DOHH2 (cell line): ENCODE data around the gene GALNT18.

Experiments used
- H3F3A ChIP-seq: fragments of 200-600 bp; sonication (generic), shearing (Covaris generic); 2 replicates; pipeline ENCODE4 v1.6.0; 2016; ENCODE audit warnings: antibody characterized with exemption, mild to moderate bottlenecking; ENCODE audit not compliant: control insufficient read depth, insufficient read depth
- H3K27ac ChIP-seq: fragments of 200-600 bp; sonication (generic); 2 replicates; pipeline ENCODE4 v1.5.1; 2014; ENCODE audit warnings: low read depth, mild to moderate bottlenecking, low read length, moderate library complexity
- H3K27me3 ChIP-seq: fragments of 200-600 bp; sonication (generic); 2 replicates; pipeline ENCODE4 v1.6.1; 2014; ENCODE audit warnings: mild to moderate bottlenecking, low read length, mixed read lengths; ENCODE audit not compliant: control insufficient read depth
- H3K36me3 ChIP-seq: fragments of 200-600 bp; sonication (generic); 2 replicates; pipeline ENCODE4 v1.6.1; 2014; ENCODE audit warnings: mild to moderate bottlenecking, low read length, moderate library complexity, mixed read lengths; ENCODE audit not compliant: control insufficient read depth
- H3K4me1 ChIP-seq: fragments of 200-600 bp; sonication (generic); 2 replicates; pipeline ENCODE4 v1.6.1; 2014; ENCODE audit warnings: mild to moderate bottlenecking, low read length, mixed read lengths; ENCODE audit not compliant: control insufficient read depth
- H3K4me2 ChIP-seq: fragments of 200-600 bp; sonication (generic); 2 replicates; pipeline ENCODE4 v1.6.0; 2014; ENCODE audit warnings: mild to moderate bottlenecking, low read length, moderate library complexity
- H3K4me3 ChIP-seq: fragments of 200-600 bp; sonication (generic); 2 replicates; pipeline ENCODE4 v1.5.1; 2014; ENCODE audit warnings: mild to moderate bottlenecking, low read length, mixed read lengths
- H3K79me2 ChIP-seq: fragments of 200-600 bp; sonication (generic); 2 replicates; pipeline ENCODE4 v1.6.1; 2014; ENCODE audit warnings: mild to moderate bottlenecking, low read length, mixed read lengths; ENCODE audit not compliant: control insufficient read depth
- H3K9me2 ChIP-seq: fragments of 200-600 bp; sonication (generic); replicated peaks from 2 replicates; pipeline ENCODE4 v1.6.1; 2014; ENCODE audit warnings: mild to moderate bottlenecking, low read length, mixed read lengths; ENCODE audit not compliant: control insufficient read depth
- H3K9me3 ChIP-seq: fragments of 200-600 bp; sonication (generic); 2 replicates; pipeline ENCODE4 v1.6.1; 2014; ENCODE audit warnings: antibody characterized with exemption, low read length, mixed read lengths; ENCODE audit not compliant: control insufficient read depth, insufficient read depth
- H4K20me1 ChIP-seq: fragments of 200-600 bp; sonication (generic); 2 replicates; pipeline ENCODE4 v1.6.0; 2014; ENCODE audit warnings: low read depth, mild to moderate bottlenecking, antibody characterized with exemption, low read length, moderate library complexity; ENCODE audit not compliant: control insufficient read depth, insufficient read depth
- EZH2phosphoT487 ChIP-seq: fragments of 200-600 bp; sonication (generic); IDR thresholded peaks from 2 replicates; pipeline ENCODE4 v1.6.1; 2017; ENCODE audit warnings: borderline replicate concordance, mild to moderate bottlenecking, antibody characterized with exemption, low read length, moderate library complexity, mixed read lengths
- TF ChIP-seq, protein P1 (sequence below): fragments of 200-600 bp; sonication (generic); IDR thresholded peaks from one replicate; pipeline ENCODE4 v1.5.1; 2014; ENCODE audit warnings: antibody characterized with exemption, mild to moderate bottlenecking, low read depth, low read length; ENCODE audit not compliant: poor library complexity, severe bottlenecking

Gene GALNT18

DNA sequence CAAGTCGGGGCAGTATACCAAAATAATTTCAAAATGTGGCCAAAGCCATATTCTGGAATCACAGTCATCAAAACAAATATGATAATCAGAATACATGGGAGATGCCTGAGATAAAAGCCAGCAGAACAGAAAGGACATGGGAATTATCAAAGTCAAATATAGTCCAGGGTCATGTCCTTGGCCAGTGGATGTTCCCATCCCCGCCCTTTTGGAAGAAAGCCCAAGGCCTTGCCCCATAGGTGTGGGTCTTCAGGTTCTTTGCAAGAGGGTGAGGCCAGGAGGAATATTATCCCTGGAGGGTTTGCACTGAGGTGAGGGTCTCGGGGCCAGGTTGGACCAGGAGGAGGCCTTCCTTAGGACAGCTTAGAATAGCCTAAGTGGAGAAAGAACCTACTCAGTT, 215.2 kb downstream of the GALNT18 start:
- Histone ChIP-seq H3K4me3 (no peak overlapping the region), H3K36me3 (no peaks in the 10 kb centered on the region), H3F3A (no peaks in the 10 kb centered on the region), H3K27me3 (0 out of 2 replicates have a peak, but pooled peaks cover 2% of the 10 kb centered on the region), H3K9me2 (no peaks in the 10 kb centered on the region), H3K27ac (no peak overlapping the region), H3K9me3 (no peaks in the 10 kb centered on the region), H4K20me1 (no peaks in the 10 kb centered on the region), H3K79me2 (no peaks in the 10 kb centered on the region), H3K4me2 (no peak overlapping the region), H3K4me1 (no peaks in the 10 kb centered on the region)
- no peak for TF ChIP-seq EZH2phosphoT487
- TF ChIP-seq, protein P1, sequence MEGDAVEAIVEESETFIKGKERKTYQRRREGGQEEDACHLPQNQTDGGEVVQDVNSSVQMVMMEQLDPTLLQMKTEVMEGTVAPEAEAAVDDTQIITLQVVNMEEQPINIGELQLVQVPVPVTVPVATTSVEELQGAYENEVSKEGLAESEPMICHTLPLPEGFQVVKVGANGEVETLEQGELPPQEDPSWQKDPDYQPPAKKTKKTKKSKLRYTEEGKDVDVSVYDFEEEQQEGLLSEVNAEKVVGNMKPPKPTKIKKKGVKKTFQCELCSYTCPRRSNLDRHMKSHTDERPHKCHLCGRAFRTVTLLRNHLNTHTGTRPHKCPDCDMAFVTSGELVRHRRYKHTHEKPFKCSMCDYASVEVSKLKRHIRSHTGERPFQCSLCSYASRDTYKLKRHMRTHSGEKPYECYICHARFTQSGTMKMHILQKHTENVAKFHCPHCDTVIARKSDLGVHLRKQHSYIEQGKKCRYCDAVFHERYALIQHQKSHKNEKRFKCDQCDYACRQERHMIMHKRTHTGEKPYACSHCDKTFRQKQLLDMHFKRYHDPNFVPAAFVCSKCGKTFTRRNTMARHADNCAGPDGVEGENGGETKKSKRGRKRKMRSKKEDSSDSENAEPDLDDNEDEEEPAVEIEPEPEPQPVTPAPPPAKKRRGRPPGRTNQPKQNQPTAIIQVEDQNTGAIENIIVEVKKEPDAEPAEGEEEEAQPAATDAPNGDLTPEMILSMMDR = no peak

DNA sequence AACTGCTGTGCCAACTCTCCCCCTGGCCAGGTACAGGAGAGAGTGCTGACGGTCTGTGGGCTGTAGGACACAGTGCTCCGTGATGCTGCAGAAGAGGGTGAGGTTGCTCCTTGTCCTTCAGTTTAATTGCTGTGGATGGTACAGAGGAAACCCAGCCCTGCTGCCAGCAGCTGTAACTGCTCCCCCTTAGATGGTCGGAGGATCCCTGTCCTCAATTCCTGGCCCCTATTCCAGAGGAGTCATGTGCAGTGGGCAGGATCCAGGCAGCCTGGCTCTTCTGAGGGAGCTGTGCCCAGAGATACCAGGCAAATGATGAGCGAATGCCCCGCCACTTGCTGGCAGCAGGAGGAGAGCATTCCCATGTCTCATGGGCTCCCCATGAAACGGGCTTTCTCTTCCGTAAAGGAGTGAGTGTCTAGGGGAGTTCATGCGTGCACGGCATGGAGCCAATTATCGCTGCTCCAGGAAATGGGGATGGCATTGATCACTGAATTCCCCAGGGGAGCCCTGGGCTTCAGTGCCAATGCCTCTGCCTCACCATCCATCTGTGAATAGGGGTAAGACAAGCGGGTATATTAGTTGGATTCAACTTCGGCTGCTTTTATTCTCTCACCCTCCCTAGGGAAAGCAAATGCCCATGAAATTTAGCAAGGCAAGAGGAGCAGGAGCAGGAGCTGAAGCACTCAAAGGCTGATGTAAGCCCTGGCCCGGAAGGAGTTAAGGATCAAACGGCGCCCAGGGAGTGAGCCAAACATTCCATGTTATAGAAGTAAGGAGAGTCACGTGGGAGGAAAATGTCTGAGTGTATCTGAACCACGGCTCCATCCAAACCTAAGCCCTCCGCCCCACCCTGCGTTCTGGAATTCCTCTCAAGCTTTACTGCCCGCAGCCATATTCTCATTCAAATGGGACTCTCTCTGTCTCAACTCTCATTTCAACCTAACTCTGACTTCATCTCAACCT, 217.8 kb downstream of the GALNT18 start:
- H3K4me2 ChIP-seq = no peak overlapping the region

DNA sequence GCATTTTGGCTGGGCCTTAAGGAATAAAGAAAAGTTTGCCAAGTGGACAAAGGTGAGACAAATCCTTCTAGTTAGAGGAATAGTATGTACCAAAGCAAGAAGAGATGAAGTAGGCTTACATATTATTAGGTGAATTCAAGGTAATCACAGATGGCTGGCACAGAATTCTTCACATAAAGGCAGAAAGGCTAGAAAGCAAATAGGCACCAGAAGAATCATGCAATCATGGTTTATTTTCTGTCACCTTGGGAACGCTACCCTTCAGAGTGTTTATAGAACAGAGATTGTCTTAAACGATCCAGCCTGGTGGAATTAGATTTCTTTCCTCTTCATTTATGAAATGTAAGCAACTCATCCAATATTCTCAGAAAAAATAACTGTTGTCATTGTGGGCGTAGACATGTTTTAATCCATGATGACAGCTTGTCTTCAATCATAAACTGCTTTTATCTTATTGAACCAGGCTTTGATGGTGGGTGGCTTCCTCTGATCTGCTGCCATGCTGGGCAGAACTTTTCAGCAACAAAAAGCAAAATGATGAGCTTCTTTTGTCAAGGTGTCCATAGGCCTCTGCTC, 219.8 kb downstream of the GALNT18 start:
- Histone ChIP-seq H3K27me3 (no peaks in the 10 kb centered on the region), H3K36me3 (no peaks in the 10 kb centered on the region), H3K4me2 (no peak overlapping the region), H3K4me1 (no peaks in the 10 kb centered on the region), H3K27ac (no peak overlapping the region), H4K20me1 (no peaks in the 10 kb centered on the region), H3F3A (no peaks in the 10 kb centered on the region), H3K9me3 (no peaks in the 10 kb centered on the region), H3K79me2 (no peaks in the 10 kb centered on the region), H3K4me3 (no peak overlapping the region), H3K9me2 (no peaks in the 10 kb centered on the region)
- no peak for TF ChIP-seq EZH2phosphoT487
- TF ChIP-seq, protein P1 = no peak

More for the DNA sequence above, 217.8 kb downstream of the GALNT18 start:
- no peak overlapping the region for H3K27ac ChIP-seq
- no peaks in the 10 kb centered on the region for H3K36me3 ChIP-seq
- no peaks in the 10 kb centered on the region for H3K4me1 ChIP-seq
- H3K79me2 ChIP-seq = no peaks in the 10 kb centered on the region
- no peaks in the 10 kb centered on the region for H3K9me3 ChIP-seq
- no peak overlapping the region for H3K4me3 ChIP-seq
- no peaks in the 10 kb centered on the region for H3F3A ChIP-seq
- H4K20me1 ChIP-seq = no peaks in the 10 kb centered on the region
- H3K27me3 ChIP-seq = no peaks in the 10 kb centered on the region
- H3K9me2 ChIP-seq = no peaks in the 10 kb centered on the region
- no peak for TF ChIP-seq EZH2phosphoT487
- TF ChIP-seq, protein P1 = no peak
